CD4-positive, alpha-beta T cell treated with Interleukin-21 for 1 hour (primary cell): Measurements from ENCODE around the gene THBS3.
A peak's percentile ranks its signal among the peaks of the same experiment; 100 is the strongest.

Experiments used
- DNase-seq: peaks from one replicate; pipeline ENCODE4 v3.0.0-alpha.2; 2020

Gene THBS3

GRCh38 chr1:155186794-155187455 lies 20.8 kb downstream of the THBS3 start:
- DNase-seq = no peak

DNA sequence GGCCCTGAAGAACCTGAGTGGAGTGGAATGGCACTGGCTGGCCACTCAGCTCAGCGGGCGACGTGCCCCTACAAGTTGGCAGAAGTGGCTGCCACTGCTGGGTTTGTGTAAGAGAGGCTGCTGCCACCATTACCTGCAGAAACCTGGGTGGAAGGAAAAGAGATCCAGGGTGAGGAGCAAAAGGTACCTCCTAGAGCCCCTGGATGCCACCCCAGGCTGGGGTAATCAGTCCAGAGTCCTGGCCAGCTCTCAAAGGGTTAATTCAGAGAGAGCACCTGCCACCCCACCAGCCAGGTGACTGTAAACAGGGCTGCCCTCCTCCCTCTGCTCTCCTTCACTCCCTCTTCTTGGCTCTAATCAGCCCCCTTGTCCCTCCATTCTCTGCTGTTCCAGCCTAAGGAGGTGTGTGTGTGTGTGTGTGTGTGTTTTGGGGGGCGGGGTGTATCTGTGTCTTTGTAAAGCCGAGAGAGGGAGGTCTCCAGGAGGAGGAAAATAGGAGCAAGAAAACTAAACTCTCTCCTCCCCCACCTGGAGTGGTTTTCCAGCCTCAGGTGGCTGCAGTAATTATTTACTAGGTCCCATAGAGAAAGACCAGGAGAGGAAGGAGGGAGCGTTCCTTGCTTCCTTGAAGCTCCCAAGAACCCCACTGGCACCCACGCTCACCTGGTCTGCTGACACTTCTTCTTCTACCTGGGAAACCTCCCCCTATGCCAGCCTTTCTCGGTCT lies 21.5 kb downstream of the THBS3 start:
- no peak for DNase-seq

- DNase-seq = no peak
Measured at GRCh38 chr1:155185783-155186066, 22.0 kb downstream of the THBS3 start.

DNA sequence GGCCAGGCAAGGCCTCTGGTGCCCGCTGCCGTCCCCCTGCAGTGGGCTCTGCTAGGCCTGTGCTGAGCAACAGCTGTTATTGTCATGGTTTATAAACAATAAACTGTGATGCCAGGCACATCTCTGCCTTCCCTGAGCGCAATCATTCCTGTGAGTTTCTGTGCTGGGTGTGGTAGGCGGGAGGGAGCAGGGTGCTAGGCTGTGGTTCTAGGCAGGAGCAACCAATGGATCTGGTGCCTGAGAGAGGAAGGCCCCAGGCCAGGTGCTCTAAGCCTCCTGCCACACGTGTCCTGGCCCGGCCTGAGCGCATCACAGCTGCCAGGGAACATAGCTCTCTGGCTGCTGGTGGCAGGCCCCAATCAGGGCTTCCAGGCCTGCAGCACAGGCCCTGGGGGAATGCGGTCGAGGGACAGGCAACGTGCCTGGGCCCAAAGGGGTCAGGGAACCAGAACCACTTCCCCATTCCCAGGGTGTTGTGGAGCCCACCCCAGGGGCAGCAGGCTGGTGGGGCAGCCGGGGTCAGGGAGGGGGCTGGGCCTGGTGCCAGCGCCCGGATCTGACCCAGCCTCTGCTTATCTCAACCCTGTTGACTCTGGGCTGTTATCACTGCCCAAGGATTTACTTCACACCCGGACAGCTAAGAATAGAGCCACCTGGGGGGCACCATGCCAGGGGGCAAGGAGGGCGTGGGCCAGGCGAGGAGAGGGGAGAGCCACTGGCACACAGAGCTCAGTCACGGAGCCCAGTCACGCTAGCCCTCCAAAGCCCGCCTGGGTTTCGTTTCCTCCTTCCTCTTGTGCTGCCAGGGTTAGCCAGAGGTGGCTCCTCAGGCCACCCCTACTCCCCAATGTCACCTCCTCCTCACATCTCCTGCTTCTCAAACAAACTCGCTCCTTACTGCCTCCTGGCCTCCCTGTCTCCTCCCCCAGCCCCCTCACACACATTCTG lies 22.6 kb downstream of the THBS3 start:
- no peak for DNase-seq

GRCh38 chr1:155184351-155184811 lies 23.3 kb downstream of the THBS3 start:
- no peak for DNase-seq

DNA sequence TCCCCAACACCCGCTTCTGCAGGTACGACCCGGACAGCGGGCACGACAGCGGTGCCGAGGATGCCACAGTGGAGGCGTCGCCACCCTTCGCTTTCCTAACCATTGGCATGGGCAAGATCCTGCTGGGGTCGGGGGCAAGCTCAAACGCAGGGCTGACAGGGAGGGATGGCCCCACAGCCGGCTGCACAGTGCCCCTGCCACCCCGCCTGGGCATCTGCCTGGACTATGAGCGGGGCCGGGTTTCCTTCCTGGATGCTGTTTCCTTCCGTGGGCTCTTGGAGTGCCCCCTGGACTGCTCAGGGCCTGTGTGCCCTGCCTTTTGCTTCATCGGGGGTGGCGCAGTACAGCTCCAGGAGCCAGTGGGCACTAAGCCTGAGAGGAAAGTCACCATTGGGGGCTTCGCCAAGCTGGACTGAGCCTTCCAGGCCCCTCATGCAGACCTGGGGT lies 23.9 kb downstream of the THBS3 start:
- no peak for DNase-seq

- DNase-seq = no peak
Measured at GRCh38 chr1:155182052-155182550, 25.6 kb downstream of the THBS3 start.

GRCh38 chr1:155181371-155182051 lies 26.2 kb downstream of the THBS3 start:
- DNase-seq = no peak

GRCh38 chr1:155179112-155180031 lies 28.3 kb downstream of the THBS3 start:
- DNase-seq = no peak

GRCh38 chr1:155178441-155179111 lies 29.1 kb downstream of the THBS3 start:
- DNase-seq = no peak

DNA sequence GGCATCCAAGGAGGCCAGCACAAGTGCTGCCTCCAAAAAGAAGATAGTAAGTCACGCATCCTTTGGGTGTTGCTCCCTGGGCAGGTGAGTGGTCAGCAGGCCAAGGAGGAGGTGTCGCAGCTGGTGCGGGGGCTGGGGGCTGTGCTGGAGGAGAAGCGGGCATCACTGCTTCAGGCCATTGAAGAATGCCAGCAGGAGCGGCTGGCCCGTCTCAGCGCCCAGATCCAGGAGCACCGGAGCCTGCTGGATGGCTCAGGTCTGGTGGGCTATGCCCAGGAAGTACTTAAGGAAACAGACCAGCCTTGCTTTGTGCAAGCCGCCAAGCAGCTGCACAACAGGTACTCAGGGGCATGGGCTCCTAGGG lies 29.8 kb downstream of the THBS3 start:
- DNase-seq = no peak

GRCh38 chr1:155177192-155177917 lies 30.3 kb downstream of the THBS3 start:
- no peak for DNase-seq

- DNase-seq = peak; percentile 84
Measured at GRCh38 chr1:155176544-155177071, 31.1 kb downstream of the THBS3 start.

DNA sequence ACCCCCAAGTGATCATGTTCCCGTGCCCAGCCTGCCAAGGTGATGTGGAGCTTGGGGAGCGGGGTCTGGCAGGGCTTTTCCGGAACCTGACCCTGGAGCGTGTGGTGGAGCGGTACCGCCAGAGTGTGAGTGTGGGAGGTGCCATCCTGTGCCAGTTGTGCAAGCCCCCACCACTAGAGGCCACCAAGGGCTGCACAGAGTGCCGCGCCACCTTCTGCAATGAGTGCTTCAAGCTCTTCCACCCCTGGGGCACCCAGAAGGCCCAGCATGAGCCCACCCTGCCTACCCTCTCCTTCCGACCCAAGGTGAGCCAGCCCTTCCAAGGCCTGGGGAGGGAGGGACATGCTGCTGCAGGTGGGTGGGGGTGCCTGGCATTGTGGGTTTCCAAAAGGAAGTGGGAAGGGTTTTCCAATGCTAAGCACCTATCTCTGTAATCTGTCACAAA lies 31.7 kb downstream of the THBS3 start:
- no peak for DNase-seq

GRCh38 chr1:155175281-155175926 lies 32.3 kb downstream of the THBS3 start:
- no peak for DNase-seq

DNA sequence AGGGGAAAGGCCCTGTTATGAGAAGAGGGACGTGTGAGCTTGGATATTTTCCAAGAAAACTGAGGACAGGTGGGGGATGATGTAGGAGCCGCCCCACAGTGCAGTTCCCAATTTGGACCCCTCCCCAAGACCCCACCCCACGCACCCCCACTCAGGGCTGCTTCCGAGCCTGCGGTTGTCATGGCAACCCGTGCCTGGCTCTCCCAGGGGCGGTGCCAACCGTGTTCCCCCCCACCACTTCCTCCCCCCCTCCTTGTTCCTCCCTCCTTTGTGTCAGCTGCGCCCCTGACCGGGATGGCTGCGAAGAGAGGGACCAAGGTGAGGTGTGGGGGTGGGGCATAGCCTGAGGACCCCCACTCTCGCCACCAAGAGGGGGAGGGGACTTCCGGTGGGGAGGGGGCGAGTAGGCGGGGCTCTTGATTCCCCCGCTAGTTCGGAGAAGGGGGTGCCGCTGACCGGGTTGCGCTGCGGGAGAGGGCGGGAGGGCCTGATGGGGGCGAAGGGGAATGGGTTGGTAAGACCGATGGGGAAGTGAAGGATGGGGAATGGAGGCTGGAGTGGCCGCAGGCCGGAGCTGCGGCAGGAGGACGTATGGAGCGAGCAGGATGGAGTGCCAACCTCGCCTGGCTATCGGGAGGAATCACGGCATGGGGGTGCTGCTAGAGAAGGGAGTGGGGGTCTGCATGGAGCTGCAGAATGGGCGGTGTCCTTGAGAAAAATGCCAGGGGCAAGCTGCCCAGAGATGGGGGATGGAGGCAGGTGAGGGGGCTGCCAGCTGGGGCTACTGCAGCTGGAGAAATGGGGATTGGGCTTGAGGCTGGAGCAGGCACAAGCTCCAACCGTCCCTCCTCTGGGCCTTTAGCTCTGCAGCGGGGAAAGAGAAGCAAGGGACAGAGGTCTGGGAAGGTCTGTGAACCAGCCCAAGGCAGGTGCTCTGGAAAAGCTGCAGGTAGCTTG lies 33.1 kb downstream of the THBS3 start:
- DNase-seq = peak; percentile 74

DNA sequence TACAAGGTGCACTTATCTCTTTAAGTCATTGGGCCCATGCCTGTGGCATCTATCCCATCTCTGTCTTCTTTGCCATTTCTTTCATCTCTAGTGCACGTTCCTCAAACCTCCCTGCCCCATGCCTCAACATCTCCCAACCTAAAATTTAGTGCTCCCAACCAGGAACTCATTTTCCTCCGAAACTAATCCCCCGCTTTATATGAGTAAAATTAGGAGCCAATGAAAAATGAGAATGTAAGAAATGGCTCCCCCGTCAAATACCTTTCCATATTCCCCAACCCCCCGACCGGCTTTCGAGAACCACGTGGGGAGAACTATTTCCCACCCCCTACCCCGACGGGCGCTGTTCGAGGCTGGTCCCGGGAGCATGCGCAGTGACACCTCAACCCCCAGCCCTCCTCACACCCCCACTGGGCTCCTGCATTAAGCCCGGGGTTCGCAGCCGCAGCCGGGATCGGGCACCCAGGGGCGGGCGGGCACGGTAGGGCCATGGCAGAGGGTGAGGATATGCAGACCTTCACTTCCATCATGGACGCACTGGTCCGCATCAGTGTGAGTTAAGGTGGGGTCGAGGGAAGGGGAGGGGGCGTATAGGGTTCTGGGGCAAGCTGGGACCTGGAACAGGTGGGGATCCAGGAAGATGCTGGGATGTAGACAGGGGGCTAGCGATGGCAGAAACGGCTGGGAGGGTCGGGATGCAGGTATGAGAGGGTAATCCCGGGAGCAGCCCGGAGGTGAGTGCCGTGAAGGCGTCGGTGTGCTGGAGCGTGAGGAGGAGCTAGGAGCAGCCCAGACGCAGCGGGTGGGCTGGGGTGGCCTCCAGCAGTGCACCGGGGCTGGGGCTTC lies 34.0 kb downstream of the THBS3 start, which contains the start of gene TRIM46:
TSS of gene TRIM46 (plus strand) at position 372 of the 846 bp plus-strand sequence. CDS start at position 490, 118 bp downstream.
- peak; percentile 77 for DNase-seq
